Right lung (tissue), 5 donors: ENCODE results near the gene NEU3. TPM values are rescaled to one million over a fixed set of nuclear protein-coding genes. Genes with fewer than 3 reads are reported as not detected.
"Not testable (repeated sequence)": the region's sequence is repeated elsewhere in the genome, so short reads cannot be mapped to it uniquely, and the experiment has no call there.

Experiments
- DNase-seq, 2 donors: peaks; one replicate each; pipeline ENCODE4 v3.0.0-alpha.2; 2013
- polyA plus RNA-seq, 5 donors: library from polyadenylated mRNA; unstranded; fragments of 120-200 nt; gene quantifications; one replicate each; pipeline versions ENCODE4 v1.2.1 to v1.2.3, GENCODE V29; 2013; ENCODE audit warnings: inconsistent platforms in 1 of 5, low replicate concordance in 1 of 5; ENCODE audit not compliant: insufficient read length in 5 of 5, insufficient read depth in 1 of 5

NEU3 gene
- polyA plus RNA-seq, 5 donors: 11.6 to 16.1 (median 14.3) TPM

GRCh38 chr11:74981888-74982287 is 6.8 kb upstream of the NEU3 start:
- DNase-seq: no peak

- DNase-seq: no peak
These were observed 4.7 kb upstream of the NEU3 start for GRCh38 chr11:74984070-74984469.

GRCh38 chr11:74984730-74985129 is 4.0 kb upstream of the NEU3 start:
- DNase-seq: no peak

DNA sequence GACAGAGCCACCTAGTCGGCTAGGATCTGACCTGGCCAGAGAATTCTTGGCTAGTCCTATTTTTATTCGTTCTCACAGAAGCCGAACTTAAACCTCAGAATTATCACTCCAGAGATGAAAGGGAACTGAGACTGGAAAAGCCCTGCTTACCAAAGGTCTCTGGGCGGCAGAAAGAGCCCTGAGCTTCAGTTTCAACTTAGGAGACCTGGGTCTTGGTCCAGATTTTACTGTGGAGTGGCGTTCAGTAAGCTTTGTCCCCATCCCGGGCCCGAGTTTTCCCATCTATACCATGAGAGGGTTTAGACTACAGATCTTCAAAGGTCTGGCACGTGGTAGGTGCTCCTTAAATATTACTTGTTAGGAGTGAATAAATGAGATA is 516 bp downstream of the NEU3 start:
- DNase-seq: peak in 1 of 2 donors; percentile 7

DNA sequence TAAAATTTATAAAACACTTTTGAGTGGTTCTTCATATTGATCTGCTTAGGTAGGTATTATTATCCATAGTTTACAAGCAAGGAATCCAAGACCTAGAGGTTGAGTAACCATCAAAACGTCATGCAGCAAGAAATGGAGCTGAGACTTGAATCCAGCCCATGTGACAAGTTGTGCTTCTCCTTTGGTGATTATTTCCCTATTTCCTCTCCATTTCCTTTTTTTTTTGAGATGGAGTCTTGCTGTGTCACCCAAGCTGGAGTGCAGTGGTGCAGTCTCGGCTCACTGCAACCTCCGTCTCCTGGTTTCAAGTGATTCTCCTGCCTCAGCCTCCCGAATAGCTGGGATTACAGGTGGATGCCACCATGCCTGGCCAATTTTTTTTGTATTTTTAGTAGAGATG is 1.4 kb downstream of the NEU3 start:
- DNase-seq: not testable (repeated sequence)

- DNase-seq: no peak
These were observed 2.2 kb downstream of the NEU3 start for GRCh38 chr11:74990941-74991340.

- no peak for DNase-seq
These were observed 4.1 kb downstream of the NEU3 start for GRCh38 chr11:74992852-74993251.

GRCh38 chr11:75000975-75001354 is 12.2 kb downstream of the NEU3 start:
- no peak for DNase-seq

- DNase-seq: no peak
These were observed 13.0 kb downstream of the NEU3 start for GRCh38 chr11:75001686-75002085.

- no peak for DNase-seq
These were observed 13.8 kb downstream of the NEU3 start for GRCh38 chr11:75002516-75002915.

- DNase-seq: no peak
These were observed 15.5 kb downstream of the NEU3 start for GRCh38 chr11:75004215-75004614.

GRCh38 chr11:75011357-75011756 is 22.6 kb downstream of the NEU3 start:
- DNase-seq: no peak

- no peak for DNase-seq
These were observed 23.1 kb downstream of the NEU3 start for GRCh38 chr11:75011872-75012271.

GRCh38 chr11:75013051-75013450 is 24.3 kb downstream of the NEU3 start:
- DNase-seq: no peak

GRCh38 chr11:75014129-75014528 is 25.4 kb downstream of the NEU3 start:
- no peak for DNase-seq

DNA sequence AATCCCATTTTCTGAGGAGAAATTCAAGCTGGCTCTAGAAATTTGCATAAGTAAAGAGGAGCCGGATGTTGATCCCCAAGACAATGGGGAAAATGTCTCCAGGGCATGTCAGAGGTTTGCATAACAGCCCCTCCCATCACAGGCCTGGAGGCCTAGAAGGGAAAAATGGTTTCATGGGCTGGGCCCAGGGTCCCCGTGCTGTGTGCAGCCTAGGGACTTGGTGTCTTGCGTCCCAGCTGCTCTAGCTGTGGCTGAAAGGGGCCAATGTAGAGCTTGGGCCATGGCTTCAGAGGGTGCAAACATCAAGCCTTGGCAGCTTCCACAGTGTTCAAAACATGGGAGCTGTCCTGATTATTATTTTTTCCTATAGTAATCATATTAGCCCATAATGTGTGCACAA is 30.5 kb downstream of the NEU3 start:
- DNase-seq: not testable (repeated sequence)

DNA sequence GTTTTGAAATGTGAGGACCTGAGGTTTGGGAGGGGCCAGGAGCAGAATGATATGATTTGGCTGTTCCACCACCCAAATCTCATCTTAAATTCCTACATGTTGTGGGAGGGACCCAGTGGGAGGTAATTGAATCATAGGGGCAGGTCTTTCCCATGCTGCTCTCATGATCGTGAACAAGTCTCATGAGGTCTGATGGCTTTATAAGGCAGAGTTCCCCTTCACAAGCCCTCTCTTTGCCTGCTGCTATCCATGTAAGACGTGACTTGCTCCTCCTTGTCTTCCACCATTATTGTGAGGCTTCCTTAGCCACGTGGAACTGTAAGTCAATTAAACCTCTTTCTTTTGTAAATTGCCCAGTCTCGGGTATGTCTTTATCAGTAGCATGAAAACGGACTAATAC is 31.6 kb downstream of the NEU3 start:
- DNase-seq: not testable (repeated sequence)

- DNase-seq: no peak
These were observed 33.6 kb downstream of the NEU3 start for GRCh38 chr11:75022296-75022695.

DNA sequence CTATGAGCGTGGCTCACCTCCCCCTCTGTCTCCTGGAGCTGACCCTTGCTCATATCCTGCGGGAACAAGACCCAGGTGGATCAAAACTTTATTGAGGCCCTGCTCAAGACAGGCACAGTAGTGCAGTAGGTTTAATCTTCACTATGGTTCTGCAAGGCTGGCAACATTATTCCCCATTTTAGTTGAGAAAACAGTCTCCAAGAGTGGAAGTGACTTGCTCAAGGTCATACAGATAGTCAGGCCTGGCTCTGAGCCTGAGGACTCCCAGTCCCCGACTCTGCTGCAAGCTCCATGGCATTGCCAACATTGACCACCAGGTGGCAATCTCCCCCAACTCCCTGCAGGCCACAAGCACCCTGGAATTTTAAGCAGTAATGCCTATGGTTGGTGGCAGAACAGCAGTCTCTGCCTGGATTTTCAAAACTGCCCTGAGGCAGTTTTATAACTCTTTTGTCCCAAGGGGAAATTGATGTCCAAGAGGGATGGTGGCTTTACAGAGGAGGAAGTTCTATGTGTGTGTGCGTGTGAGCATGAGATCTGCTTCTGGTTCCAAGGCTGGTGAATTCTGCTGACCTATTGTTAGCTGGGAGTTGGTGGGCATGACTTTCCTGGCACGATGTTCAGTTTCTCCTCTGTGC is 34.1 kb downstream of the NEU3 start:
- peak; percentile 51 to 61 for DNase-seq

DNA sequence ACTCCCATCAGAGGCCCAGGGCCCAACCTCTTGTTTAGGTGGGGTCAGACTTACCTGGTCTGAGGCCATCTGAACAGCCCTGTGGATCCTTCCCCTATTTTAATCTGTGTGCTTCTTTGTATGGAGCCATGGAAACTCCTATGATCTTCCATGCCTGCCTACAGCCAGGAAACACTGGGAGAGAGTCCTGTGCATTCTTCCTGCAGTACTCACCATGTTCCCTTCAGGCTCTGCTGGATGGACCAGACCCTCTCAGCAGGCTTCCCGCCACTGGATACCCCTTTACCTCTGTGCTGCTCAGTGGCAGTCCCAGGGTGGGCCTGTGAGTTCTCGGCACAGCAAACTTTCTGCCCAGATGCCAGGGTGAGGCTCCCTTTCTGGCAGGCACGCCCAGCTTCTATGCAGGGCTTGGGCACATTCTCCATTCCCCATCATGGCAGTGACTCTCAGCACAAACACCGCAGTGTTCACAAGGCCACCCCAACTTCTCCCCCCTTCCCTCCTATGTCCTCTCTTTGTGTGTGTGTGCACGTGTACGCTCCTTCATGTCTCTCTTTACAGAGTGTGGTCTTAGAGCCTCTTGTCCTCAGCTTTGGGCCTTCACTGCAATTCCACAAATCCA is 34.8 kb downstream of the NEU3 start:
- no peak for DNase-seq

DNA sequence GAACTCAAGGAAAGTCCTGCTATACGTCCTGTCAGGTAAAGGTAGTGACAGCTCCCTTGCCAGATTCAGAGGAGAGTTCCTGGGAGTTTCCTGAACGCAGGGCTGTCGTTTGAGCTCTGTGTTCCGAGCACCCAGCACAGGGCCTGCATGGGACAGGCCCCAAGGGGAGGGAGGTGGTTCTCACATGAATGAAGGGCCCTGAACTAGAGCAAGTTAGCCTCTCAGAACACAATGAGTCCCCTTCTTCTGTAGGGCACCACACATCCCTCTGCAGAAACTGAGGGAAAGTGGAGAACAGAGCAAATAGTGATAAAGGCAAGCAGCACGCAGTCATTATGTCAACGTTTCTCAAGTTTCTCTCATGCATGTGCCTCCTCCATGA is 35.3 kb downstream of the NEU3 start:
- DNase-seq: no peak

- DNase-seq: no peak
These were observed 36.1 kb downstream of the NEU3 start for GRCh38 chr11:75024764-75025211.

DNA sequence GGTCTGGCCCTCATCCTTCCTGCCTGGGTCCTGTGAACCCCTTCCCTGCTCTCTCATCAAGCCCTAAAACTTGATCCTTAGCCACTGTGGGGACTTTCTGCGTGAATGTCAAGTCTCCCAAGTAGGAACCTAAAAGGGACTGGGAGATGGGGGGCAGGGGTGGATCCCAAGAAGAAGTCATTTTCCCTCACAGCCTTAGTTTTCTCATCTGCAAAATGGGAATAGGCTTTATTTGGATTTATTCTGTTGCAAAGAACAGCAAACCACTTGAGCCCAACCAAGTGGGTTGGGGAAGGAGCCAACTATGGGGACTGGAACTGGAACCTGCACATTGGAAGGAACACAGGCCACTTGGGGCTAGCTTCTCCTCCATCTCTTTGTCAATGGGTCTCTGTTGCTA is 36.8 kb downstream of the NEU3 start:
- DNase-seq: no peak

DNA sequence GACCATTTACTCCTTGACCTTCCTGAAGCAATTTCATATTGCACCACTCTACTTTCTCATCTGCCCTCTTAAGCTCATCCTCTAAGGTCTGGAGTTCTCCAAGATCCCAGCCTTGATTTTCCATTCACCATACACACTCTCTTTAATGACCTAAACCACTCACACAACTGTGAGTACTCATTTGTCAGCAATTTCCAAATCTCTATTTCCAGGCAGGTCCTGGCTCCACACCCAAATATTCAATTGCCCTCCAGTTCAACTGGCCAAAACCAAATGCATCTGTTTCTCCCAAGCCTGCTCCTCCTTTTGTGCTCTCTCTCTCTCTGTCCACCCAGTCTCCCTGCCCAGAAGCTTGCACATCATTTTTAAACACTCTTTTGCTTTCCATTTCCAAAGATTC is 39.6 kb downstream of the NEU3 start:
- DNase-seq: no peak
